Breast epithelium (tissue), 4 donors: ENCODE measurements around the gene ARL6IP6. TPM values are rescaled to one million over a fixed set of nuclear protein-coding genes. Genes with fewer than 3 reads are reported as not detected.
"Not testable (repeated sequence)": the region's sequence is repeated elsewhere in the genome, so short reads cannot be mapped to it uniquely, and the experiment has no call there.

ENCODE experiments used
- DNase-seq, 2 donors: peaks; one replicate each; pipeline ENCODE4 v3.0.0-alpha.2; 2019; ENCODE audit warnings: low spot score in 2 of 2
- H3K27ac ChIP-seq, 2 donors: fragments of 200-600 bp; sonication (generic) in 1 of 2; one replicate each; pipeline ENCODE4 v1.5.1; 2016 to 2019; ENCODE audit warnings: mild to moderate bottlenecking in 1 of 2
- H3K27me3 ChIP-seq, 2 donors: fragments of 200-600 bp; sonication (generic) in 1 of 2; one replicate each; pipeline versions ENCODE4 v1.5.1 to v1.6.0; 2017 to 2019; ENCODE audit warnings: control low read depth in 1 of 2, mild to moderate bottlenecking in 1 of 2
- H3K36me3 ChIP-seq: fragments of 200-600 bp; one replicate; pipeline ENCODE4 v1.5.1; 2019
- H3K4me1 ChIP-seq, 2 donors: fragments of 200-600 bp; sonication (generic); one replicate each; pipeline ENCODE4 v1.5.1; 2016 to 2019; ENCODE audit warnings: control low read depth in 1 of 2
- H3K4me3 ChIP-seq, 3 donors: fragments of 200-600 bp; sonication (generic); 1 replicate in 2 of 3; 2 replicates in 1 of 3; pipeline ENCODE4 v1.5.1; 2016 to 2019; ENCODE audit warnings: mild to moderate bottlenecking in 3 of 3, moderate library complexity in 2 of 3
- H3K9me3 ChIP-seq, 2 donors: fragments of 200-600 bp; sonication (generic) in 1 of 2; one replicate each; pipeline ENCODE4 v1.5.1; 2016 to 2019; ENCODE audit warnings: control low read depth in 1 of 2
- POLR2A ChIP-seq: fragments of 450-650 bp; IDR thresholded peaks from one replicate; pipeline ENCODE4 v1.6.1; 2016; ENCODE audit warnings: antibody characterized with exemption, mild to moderate bottlenecking, moderate library complexity
- POLR2AphosphoS5 ChIP-seq, 3 donors: sonication (generic); formaldehyde crosslinking; IDR thresholded peaks; one replicate each; pipeline ENCODE4 v1.6.1; 2017; ENCODE audit warnings: antibody characterized with exemption in 3 of 3
- intact Hi-C: fragments of 100-400 bp; cut with DNase I; formaldehyde crosslinking; loops from one replicate; pipeline ENCODE4 v1.15.1; 2023; ENCODE audit warnings: low total_unique reads
- total RNA-seq, 3 donors: library from RNA; depleted of rRNA; stranded (reverse); fragments of >200 nt; gene quantifications; one replicate each; pipeline ENCODE4 v1.1.0, GENCODE V29; 2016
- TF ChIP-seq, protein P1 (sequence below), 3 donors: fragments of 450-650 bp; IDR thresholded peaks; one replicate each; pipeline ENCODE4 v1.5.1; 2016 to 2017; ENCODE audit warnings: antibody characterized with exemption in 3 of 3, mild to moderate bottlenecking in 3 of 3, moderate library complexity in 3 of 3

Gene ARL6IP6
- total RNA-seq, 3 donors from 2014 or later, result 16.6 to 28.4 (median 25.9) TPM

DNA sequence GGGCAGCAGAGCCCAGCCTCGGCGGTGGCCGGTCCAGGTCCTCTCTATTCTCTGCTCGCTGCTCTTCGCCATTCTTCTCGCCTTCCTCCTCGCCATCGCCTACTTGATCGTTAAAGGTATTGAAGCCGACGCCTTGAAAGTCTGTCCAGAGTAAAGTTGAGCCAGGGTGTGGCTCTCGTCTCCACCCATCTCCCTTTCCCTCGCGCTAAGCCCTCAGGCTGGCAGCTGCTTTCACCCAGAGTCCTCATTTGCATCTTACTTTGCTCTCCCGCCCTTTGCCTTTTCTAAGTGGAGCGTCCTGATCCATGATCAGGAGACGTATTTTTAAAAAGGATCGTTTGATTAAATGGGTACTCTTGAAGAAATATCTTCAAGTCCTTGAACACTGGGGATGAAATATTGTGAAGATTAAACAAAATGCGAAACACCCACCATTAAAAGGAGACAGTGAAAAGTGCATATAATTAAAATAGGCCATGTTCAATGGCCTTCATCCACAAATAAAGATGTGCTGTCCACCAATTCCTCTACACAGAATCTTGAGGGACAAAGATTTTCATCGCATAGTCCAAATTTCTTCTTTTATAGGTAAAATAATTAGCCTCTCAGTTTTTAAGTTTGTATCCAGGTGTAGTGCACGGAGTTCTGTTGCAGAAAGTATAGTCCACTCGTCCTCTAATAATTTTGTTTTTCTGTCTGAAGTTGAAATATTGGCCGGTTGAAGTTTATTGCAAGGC lies 657 bp downstream of the ARL6IP6 start:
- H3K9me3 ChIP-seq, result no peaks in the 10 kb centered on the region
- peak in 1 of 2 donors; percentile 27 for DNase-seq
- H3K4me3 ChIP-seq, result peak overlapping the region; percentile 82 to 87 (median 84)
- no peaks in the 10 kb centered on the region for H3K27me3 ChIP-seq
- intact Hi-C loops, result no loop called here
- no peak for TF ChIP-seq POLR2A
- TF ChIP-seq, protein P1, sequence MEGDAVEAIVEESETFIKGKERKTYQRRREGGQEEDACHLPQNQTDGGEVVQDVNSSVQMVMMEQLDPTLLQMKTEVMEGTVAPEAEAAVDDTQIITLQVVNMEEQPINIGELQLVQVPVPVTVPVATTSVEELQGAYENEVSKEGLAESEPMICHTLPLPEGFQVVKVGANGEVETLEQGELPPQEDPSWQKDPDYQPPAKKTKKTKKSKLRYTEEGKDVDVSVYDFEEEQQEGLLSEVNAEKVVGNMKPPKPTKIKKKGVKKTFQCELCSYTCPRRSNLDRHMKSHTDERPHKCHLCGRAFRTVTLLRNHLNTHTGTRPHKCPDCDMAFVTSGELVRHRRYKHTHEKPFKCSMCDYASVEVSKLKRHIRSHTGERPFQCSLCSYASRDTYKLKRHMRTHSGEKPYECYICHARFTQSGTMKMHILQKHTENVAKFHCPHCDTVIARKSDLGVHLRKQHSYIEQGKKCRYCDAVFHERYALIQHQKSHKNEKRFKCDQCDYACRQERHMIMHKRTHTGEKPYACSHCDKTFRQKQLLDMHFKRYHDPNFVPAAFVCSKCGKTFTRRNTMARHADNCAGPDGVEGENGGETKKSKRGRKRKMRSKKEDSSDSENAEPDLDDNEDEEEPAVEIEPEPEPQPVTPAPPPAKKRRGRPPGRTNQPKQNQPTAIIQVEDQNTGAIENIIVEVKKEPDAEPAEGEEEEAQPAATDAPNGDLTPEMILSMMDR (IDR thresholded peaks at IDR 0.05), result no peak
- no peak for TF ChIP-seq POLR2AphosphoS5 (IDR thresholded peaks at IDR 0.05)
- no peaks in the 10 kb centered on the region for H3K36me3 ChIP-seq
- peak overlapping the region; percentile 93 to 98 for H3K27ac ChIP-seq
- H3K4me1 ChIP-seq, result peaks cover 0 to 17% of the 10 kb centered on the region in 2 donors

GRCh38 chr2:152720794-152721193 lies 2.4 kb downstream of the ARL6IP6 start:
- Histone ChIP-seq H3K4me1 (peaks cover 0 to 14% of the 10 kb centered on the region in 2 donors), H3K27me3 (no peaks in the 10 kb centered on the region), H3K4me3 (no peak overlapping the region), H3K9me3 (no peaks in the 10 kb centered on the region), H3K27ac (no peak overlapping the region), H3K36me3 (no peaks in the 10 kb centered on the region)
- intact Hi-C loops, result no loop called here
- DNase-seq, result no peak
- TF ChIP-seq POLR2AphosphoS5 (IDR thresholded peaks at IDR 0.05) (no peak), POLR2A (no peak)
- TF ChIP-seq, protein P1 (IDR thresholded peaks at IDR 0.05), result no peak

DNA sequence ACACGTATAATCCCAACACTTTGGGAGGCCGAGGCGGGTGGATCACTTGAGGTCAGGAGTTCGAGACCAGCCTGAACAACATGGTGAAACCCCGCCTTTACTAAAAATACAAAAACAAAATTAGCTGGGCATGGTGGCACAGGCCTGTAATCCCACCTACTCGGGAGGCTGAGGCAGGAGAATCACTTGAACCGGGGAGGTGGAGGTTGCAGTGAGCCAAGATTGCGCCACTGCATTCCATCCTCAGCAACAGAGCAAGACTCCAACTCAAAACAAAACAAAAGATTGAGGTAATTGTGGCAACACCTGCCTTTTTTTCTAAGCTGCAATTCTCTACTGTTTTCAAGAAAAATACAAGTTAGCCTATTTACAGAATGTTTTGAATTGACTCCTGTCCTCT lies 4.2 kb downstream of the ARL6IP6 start:
- H3K9me3 ChIP-seq, H3K4me3 ChIP-seq, intact Hi-C loops: not testable (repeated sequence)

GRCh38 chr2:152723918-152724317 lies 5.5 kb downstream of the ARL6IP6 start:
- H3K27me3 ChIP-seq, result no peaks in the 10 kb centered on the region
- no peak for DNase-seq
- no peak overlapping the region for H3K4me3 ChIP-seq
- TF ChIP-seq POLR2A (no peak), POLR2AphosphoS5 (IDR thresholded peaks at IDR 0.05) (no peak)
- TF ChIP-seq, protein P1 (IDR thresholded peaks at IDR 0.05), result no peak
- intact Hi-C loops, result no loop called here
- H3K36me3 ChIP-seq, result no peaks in the 10 kb centered on the region
- no peak overlapping the region for H3K27ac ChIP-seq
- H3K9me3 ChIP-seq, result no peaks in the 10 kb centered on the region
- peaks cover 0 to 6% of the 10 kb centered on the region in 2 donors for H3K4me1 ChIP-seq

More for the DNA sequence above, 4.2 kb downstream of the ARL6IP6 start:
- H3K4me1 ChIP-seq, DNase-seq, H3K27ac ChIP-seq, H3K36me3 ChIP-seq, H3K27me3 ChIP-seq: not testable (repeated sequence)

DNA sequence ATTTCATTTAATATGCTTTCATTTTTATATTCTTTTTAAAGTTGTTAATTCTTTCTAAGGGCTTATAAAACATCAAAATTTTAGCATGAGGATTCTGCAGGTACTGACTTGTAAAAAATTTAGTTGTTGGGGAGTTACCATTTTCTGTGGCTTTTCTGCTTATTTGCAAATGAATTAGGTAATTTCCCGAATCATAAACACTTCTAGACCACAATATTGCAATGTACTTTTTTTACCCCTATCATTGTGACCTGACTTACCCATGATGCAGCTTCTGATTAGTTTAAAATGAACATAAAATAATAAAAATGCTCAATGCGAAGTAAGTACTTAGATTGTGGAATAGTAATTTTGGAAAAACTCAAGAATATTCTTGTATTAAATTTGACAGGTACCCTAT lies 11.4 kb downstream of the ARL6IP6 start:
- TF ChIP-seq POLR2A (no peak), POLR2AphosphoS5 (IDR thresholded peaks at IDR 0.05) (no peak)
- TF ChIP-seq, protein P1 (IDR thresholded peaks at IDR 0.05), result no peak
- DNase-seq, result no peak
- no peak overlapping the region for H3K27ac ChIP-seq
- H3K9me3 ChIP-seq, result no peaks in the 10 kb centered on the region
- no peaks in the 10 kb centered on the region for H3K36me3 ChIP-seq
- intact Hi-C loops, result no loop called here
- no peak overlapping the region for H3K4me3 ChIP-seq
- H3K27me3 ChIP-seq, result no peaks in the 10 kb centered on the region
- no peaks in the 10 kb centered on the region for H3K4me1 ChIP-seq
